ENCODE results near the gene RSPH9. TPM values are rescaled to one million over a fixed set of nuclear protein-coding genes. Genes with fewer than 3 reads are reported as not detected.

RSPH9 gene
- total RNA-seq, 1 donor = 0.18 TPM

GRCh38 chr6:43673444-43674084 lies 28.7 kb downstream of the RSPH9 start:
- no peak overlapping the region for H3K4me3 ChIP-seq (ENCODE audit: low read depth, low read length)
- no peak for DNase-seq (ENCODE audit: low read depth)
- TF ChIP-seq CTCF (IDR thresholded peaks at IDR 0.05; ENCODE audit: insufficient read depth, low read length) = no peak

- no peak for DNase-seq (ENCODE audit: low read depth)
- no peak for TF ChIP-seq CTCF (IDR thresholded peaks at IDR 0.05; ENCODE audit: insufficient read depth, low read length)
- no peak overlapping the region for H3K4me3 ChIP-seq (ENCODE audit: low read depth, low read length)
Observed at GRCh38 chr6:43674291-43674690, 29.5 kb downstream of the RSPH9 start.

GRCh38 chr6:43674921-43675320 lies 30.1 kb downstream of the RSPH9 start:
- no peak overlapping the region for H3K4me3 ChIP-seq (ENCODE audit: low read depth, low read length)
- TF ChIP-seq CTCF (IDR thresholded peaks at IDR 0.05; ENCODE audit: insufficient read depth, low read length) = no peak
- DNase-seq (ENCODE audit: low read depth) = no peak

GRCh38 chr6:43676962-43677606 lies 32.2 kb downstream of the RSPH9 start:
- DNase-seq (ENCODE audit: low read depth) = no peak
- no peak overlapping the region for H3K4me3 ChIP-seq (ENCODE audit: low read depth, low read length)
- no peak for TF ChIP-seq CTCF (IDR thresholded peaks at IDR 0.05; ENCODE audit: insufficient read depth, low read length)

GRCh38 chr6:43677759-43678158 lies 32.9 kb downstream of the RSPH9 start:
- TF ChIP-seq CTCF (IDR thresholded peaks at IDR 0.05; ENCODE audit: insufficient read depth, low read length) = no peak
- H3K4me3 ChIP-seq (ENCODE audit: low read depth, low read length) = no peak overlapping the region
- DNase-seq (ENCODE audit: low read depth) = no peak

- no peak overlapping the region for H3K4me3 ChIP-seq (ENCODE audit: low read depth, low read length)
- DNase-seq (ENCODE audit: low read depth) = no peak
- no peak for TF ChIP-seq CTCF (IDR thresholded peaks at IDR 0.05; ENCODE audit: insufficient read depth, low read length)
Observed at GRCh38 chr6:43678341-43678740, 33.5 kb downstream of the RSPH9 start.

All from fibroblast of the aortic adventitia (primary cell).